GM19240 (cell line): Measurements from ENCODE around the gene NENF.
A peak's percentile ranks its signal among the peaks of the same experiment; 100 is the strongest.

Source experiments
- DNase-seq: peaks from one replicate; pipeline ENCODE4 v3.0.0; 2011; ENCODE audit warnings: low spot score; ENCODE audit not compliant: insufficient read length

NENF gene

DNA sequence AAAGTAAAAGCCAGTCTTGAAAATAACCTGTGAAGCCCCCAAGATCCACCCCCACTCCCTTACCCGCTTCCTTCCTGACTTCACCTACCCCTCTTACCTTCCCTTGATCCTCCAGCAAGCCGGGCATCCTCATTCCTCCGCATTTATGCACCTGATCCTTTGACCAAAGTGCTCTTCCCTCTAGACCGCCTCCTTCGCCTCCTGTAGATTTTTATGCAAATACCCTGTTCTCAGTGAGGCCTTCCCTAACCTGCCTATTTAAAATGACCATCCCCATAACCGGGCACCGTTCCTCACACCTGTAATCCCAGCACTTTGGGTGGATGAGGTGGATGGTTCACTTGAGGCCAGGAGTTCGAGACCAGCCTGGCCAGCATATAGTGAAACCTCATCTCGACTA, 1.1 kb upstream of the NENF start:
- DNase-seq = no peak

GRCh38 chr1:212432272-212432660, 454 bp upstream of the NENF start:
- no peak for DNase-seq

- no peak for DNase-seq
These were observed 1.1 kb downstream of the NENF start for GRCh38 chr1:212433577-212434462.

GRCh38 chr1:212434992-212435391, 2.3 kb downstream of the NENF start:
- DNase-seq = no peak

- DNase-seq = no peak
These were observed 4.6 kb downstream of the NENF start for GRCh38 chr1:212437179-212437798.

DNA sequence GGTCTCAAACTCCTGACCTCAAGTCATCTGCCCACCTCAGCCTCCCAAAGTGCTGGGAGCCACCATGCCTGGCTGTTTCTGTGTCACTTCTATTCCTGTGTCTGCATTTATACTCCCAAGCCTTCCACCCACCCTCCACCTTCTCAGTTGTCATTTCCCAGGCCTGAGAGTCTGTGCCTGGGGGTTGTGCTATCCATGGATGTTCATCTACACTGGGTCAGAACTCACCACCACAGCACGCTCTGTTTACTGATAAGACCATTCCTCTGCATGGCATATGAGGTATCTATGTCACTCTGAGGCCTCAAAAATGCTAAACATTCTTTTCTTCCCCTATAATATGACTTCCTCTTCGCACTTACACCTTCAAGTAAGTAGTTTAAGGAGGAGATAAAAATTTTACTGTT, 6.1 kb downstream of the NENF start:
- no peak for DNase-seq

GRCh38 chr1:212440419-212440818, 7.7 kb downstream of the NENF start:
- DNase-seq = no peak

GRCh38 chr1:212442408-212442807, 9.7 kb downstream of the NENF start:
- no peak for DNase-seq

- no peak for DNase-seq
These were observed 13.6 kb downstream of the NENF start for GRCh38 chr1:212446333-212446732.

GRCh38 chr1:212447478-212447877, 14.8 kb downstream of the NENF start:
- no peak for DNase-seq

- DNase-seq = no peak
These were observed 17.7 kb downstream of the NENF start for GRCh38 chr1:212450331-212450881.

DNA sequence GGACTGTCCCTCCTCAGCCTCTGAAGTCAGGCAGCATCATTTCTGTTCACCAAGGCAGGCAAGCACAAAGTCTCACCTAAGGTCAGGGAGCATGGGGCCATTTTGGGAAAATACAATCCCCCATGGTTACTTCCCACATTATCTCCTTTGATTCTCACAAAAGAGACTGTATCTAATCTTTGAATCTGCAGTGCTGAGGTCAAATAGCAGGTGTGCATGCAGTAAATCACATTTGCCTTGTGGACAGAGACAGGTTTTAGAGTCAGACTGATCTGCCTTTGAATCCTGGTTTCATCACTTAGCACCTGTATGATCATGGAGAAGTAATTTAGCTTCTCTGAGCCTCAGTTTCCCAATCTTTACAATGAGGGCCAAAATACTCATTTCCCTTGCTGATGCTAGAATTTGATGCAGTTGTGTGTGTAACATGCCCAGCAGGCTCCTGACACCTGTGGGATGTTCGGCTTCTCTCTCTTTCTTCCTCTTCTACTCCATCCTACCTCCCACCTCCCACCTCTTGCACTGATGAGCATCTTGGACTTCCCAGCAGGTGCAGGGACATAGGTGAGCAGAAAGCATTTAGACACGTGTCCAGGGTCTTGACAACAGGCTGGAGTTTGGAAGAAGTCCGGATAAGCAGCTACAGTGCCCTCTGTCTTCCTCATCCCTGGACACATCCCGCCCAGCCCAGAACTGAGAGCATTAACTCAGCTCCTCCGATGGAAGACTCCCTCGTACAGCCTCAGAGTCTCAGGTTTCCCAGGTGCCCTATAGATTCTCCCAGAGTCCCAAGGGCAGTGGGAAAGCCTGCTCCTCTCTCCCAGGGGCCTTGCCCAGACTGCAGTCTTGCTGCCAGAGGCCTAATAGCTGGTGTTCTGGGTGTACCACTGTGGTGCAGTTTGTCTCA, 18.9 kb downstream of the NENF start:
- no peak for DNase-seq

DNA sequence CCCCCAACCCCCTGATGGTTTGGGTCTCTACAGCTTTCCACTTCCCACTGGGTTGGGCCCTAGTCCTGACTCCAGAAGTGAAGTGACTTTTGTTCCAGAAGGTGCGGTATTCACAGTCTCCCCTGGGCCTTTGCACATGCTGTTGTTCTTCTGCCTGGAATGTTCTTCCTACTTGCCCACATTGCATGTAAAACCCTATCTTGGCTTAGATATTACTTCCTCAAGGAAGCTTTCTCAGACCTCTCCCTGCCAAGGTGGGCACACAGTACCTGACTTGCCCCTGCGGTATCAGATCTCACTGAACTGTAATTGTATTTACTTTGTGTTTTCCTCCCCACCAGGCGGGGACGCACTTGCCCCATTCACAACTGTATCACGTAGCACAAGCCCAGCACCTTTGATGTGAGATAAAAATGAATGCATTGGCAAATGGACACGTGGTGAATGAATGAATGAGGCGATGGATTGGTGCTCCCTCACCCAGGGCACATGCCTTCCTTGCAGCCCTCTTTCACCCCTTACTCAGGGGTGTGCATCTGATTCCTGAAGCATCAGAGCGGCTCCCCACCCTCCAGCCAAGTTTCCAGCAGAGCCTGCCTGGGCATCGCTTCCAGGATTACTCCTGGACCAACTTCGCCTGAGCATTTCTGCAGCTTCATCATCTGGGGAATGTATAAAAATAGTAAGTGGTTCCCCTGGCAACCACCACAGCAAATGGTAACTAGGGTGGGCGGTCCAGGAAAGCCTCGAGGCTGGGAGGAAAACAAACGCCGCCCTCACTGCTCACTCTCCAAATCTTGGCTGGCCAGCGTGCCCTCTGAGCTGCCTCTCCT, 19.8 kb downstream of the NENF start:
- no peak for DNase-seq

GRCh38 chr1:212453156-212453857, 20.6 kb downstream of the NENF start:
- DNase-seq = no peak

DNA sequence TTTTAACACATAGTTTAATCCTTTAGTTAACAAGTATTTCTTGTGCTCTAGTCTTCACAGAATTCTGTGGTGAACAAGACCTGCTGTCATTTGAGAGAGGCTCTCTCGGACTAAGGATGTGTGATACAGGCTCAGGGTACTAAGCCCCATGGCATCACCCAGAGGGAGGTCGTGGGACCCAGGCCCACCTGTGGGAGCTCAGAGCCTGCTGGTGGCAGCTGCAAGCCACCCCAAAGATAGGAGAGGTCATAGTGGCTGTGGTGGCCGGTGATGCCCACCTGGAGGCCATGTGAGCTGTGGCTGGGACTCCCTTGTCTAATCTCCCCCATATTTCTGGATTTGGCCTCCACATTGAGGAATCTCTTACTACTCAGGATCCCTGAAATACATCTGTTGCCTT, 22.0 kb downstream of the NENF start:
- no peak for DNase-seq

GRCh38 chr1:212455401-212455800, 22.7 kb downstream of the NENF start:
- DNase-seq = no peak

DNA sequence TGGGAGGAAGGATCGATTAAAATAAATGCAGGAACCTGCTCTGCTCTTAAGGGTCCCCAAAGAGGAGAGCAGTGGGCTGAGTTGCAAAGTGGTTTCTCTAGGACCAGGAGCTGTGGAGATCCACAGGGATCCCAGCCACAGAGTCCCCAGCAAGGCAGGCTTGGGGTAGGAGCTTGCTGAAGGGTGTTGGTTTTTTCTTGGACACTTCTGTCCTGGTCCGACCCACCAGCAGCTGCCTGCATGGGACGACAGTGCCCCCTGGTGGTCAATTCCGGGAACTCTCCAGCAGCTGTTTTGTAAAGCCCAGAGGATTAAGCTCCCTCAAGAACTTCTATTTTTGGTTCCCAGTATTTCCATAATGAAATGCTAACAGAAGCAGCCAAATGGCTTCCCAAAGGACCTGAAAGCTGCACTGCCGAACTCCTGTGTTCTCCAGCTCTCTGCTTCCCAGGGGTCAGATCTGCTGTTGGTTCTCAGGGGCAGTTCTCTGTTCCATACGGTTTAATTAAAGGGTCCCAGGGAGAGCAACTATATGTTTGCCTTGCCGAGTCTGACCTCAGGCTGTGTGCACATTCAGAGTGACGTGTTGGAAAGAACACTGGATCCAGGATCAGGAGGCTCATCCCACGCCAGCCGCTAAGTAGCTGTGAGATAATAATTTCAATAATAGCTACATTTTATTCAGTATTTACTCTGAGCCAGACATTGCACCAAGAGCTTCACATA, 23.2 kb downstream of the NENF start:
- DNase-seq = peak; percentile 81

DNA sequence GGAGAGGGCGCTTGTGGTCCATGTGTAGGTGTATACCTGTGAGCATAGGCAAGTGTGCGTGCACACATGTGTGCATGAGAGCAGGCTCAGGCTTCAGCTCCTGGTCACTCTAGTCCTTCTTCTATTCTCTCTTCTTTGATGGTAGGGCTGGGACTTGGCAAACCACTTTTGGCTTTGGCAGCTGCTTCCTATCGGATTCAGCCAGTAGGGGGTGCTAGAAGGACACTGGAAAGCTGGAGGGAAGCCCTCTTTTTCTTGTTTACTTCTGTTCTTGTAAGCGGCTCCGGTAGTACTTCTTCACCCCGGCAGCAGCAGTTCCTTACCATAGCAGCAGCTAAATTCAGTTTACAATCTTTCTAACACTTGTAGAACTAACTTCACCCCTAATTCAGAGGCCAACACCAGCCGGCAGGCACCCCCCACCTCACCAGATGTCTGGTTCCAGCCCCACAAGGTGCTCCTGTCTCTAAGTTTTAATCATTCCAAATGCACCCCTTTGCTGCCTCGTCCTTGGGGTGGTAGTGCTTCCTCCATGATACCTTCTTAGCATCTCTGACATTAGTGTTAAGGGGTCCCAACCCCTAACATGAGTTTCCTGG, 25.1 kb downstream of the NENF start:
- peak; percentile 48 for DNase-seq

GRCh38 chr1:212458817-212459216, 26.1 kb downstream of the NENF start:
- no peak for DNase-seq
